SH-SY5Y (cell line): ENCODE data around the gene WSB1.

ENCODE experiments used
- GATA2 ChIP-seq: IDR thresholded peaks from 2 replicates; pipeline ENCODE4 v1.6.1; 2011; ENCODE audit warnings: mild to moderate bottlenecking, low read depth, low read length
- GATA3 ChIP-seq: IDR thresholded peaks from 2 replicates; pipeline ENCODE4 v1.6.1; 2011; ENCODE audit warnings: low read depth, mild to moderate bottlenecking, low read length, moderate library complexity

Gene WSB1

GRCh38 chr17:27346228-27346899 lies 52.5 kb downstream of the WSB1 start:
- no peak for TF ChIP-seq GATA3
- no peak for TF ChIP-seq GATA2

GRCh38 chr17:27348196-27348595 lies 54.3 kb downstream of the WSB1 start:
- TF ChIP-seq GATA3 = no peak

GRCh38 chr17:27349540-27350021 lies 55.7 kb downstream of the WSB1 start:
- no peak for TF ChIP-seq GATA3
- TF ChIP-seq GATA2 = no peak

GRCh38 chr17:27351759-27352158 lies 57.8 kb downstream of the WSB1 start:
- no peak for TF ChIP-seq GATA2
- no peak for TF ChIP-seq GATA3

- TF ChIP-seq GATA3 (no peak), GATA2 (no peak)
Observed at GRCh38 chr17:27352448-27353032, 58.6 kb downstream of the WSB1 start.

GRCh38 chr17:27353033-27353460 lies 59.1 kb downstream of the WSB1 start:
- TF ChIP-seq GATA2 (no peak), GATA3 (no peak)

GRCh38 chr17:27353461-27354050 lies 59.6 kb downstream of the WSB1 start:
- no peak for TF ChIP-seq GATA3
- no peak for TF ChIP-seq GATA2

- TF ChIP-seq GATA2 = no peak
- TF ChIP-seq GATA3 = no peak
Observed at GRCh38 chr17:27354051-27354490, 60.2 kb downstream of the WSB1 start.

GRCh38 chr17:27354491-27355081 lies 60.7 kb downstream of the WSB1 start:
- no peak for TF ChIP-seq GATA3
- TF ChIP-seq GATA2 = no peak

- no peak for TF ChIP-seq GATA3
- TF ChIP-seq GATA2 = no peak
Observed at GRCh38 chr17:27355419-27355818, 61.5 kb downstream of the WSB1 start.

GRCh38 chr17:27356091-27356705 lies 62.3 kb downstream of the WSB1 start:
- TF ChIP-seq GATA3 = no peak
- TF ChIP-seq GATA2 = no peak

GRCh38 chr17:27357236-27357635 lies 63.3 kb downstream of the WSB1 start:
- TF ChIP-seq GATA3 = no peak
- TF ChIP-seq GATA2 = no peak

- no peak for TF ChIP-seq GATA2
- no peak for TF ChIP-seq GATA3
Observed at GRCh38 chr17:27360507-27360906, 66.6 kb downstream of the WSB1 start.

- no peak for TF ChIP-seq GATA2
- no peak for TF ChIP-seq GATA3
Observed at GRCh38 chr17:27361695-27362094, 67.8 kb downstream of the WSB1 start.

GRCh38 chr17:27362503-27362902 lies 68.6 kb downstream of the WSB1 start:
- TF ChIP-seq GATA2 (no peak), GATA3 (no peak)
